K562 (cell line): ENCODE data around the gene EMILIN3. TPM values are rescaled to one million over a fixed set of nuclear protein-coding genes. Genes with fewer than 3 reads are reported as not detected.

Experiments
- ATAC-seq: fragments of 200-7000 bp; cut with Tn5 transposase; 3 replicates; pipeline ENCODE4 v1.9.1; 2020; ENCODE audit warnings: moderate library complexity
- BruUV-seq: library from RNA; stranded (reverse); fragments of 400-500 nt; replicated peaks from 2 replicates; lab custom pipeline; 2021; lab: Mats Ljungman, UMichigan
- CTCF ChIA-PET: fragments of 300-600 bp; formaldehyde crosslinking; extraction: SDS; loops from one replicate; lab custom pipeline; 2021; ENCODE audit warnings: low intra/inter-chr PET ratio; lab: Yijun Ruan, JAX
- POLR2A ChIA-PET: fragments of 300-600, 350-650 bp; sonication (Branson Sonifier 250); formaldehyde crosslinking; extraction: SDS; loops from one replicate; lab custom pipeline; 2021; ENCODE audit warnings: antibody characterized with exemption, inconsistent platforms; lab: Yijun Ruan, JAX
- DNase-seq, 4 experiments: peaks; one replicate each; pipeline versions ENCODE4 v3.0.0 to v3.0.0-alpha.2; 2011 to 2018; ENCODE audit warnings: low spot score in 3 of 4, mixed read lengths in 3 of 4; ENCODE audit errors: extremely low read depth in 1 of 4
- FAIRE-seq: peaks from 2 replicates; lab custom pipeline; 2011; peaks lifted over from hg19 to GRCh38; lab: Jason Lieb, UNC
- H2AFZ ChIP-seq: 2 replicates; pipeline ENCODE4 v1.6.0; 2011; ENCODE audit warnings: low read depth, low read length, control low read depth, inconsistent platforms
- H3K27ac ChIP-seq: fragments of 200-600 bp; 3 replicates; pipeline ENCODE4 v1.8.0; 2011; ENCODE audit warnings: low read depth, mild to moderate bottlenecking, control low read depth, inconsistent platforms, low read length, moderate library complexity, mixed read lengths; ENCODE audit errors: extremely low read depth
- H3K27me3 ChIP-seq, 2 experiments: fragments of 300-600 bp in 1 of 2; 2 replicates in 1 of 2; 3 replicates in 1 of 2; pipeline versions ENCODE4 v1.6.0 to v1.8.0; 2011; ENCODE audit warnings: inconsistent platforms in 2 of 2, low read length in 2 of 2, mild to moderate bottlenecking in 1 of 2, mixed read lengths in 1 of 2, moderate library complexity in 1 of 2; ENCODE audit not compliant: control insufficient read depth in 2 of 2, insufficient read depth in 2 of 2
- H3K36me3 ChIP-seq: fragments of 300-600 bp; 3 replicates; pipeline ENCODE4 v1.8.0; 2011; ENCODE audit warnings: mild to moderate bottlenecking, low read length, inconsistent platforms; ENCODE audit not compliant: control insufficient read depth, insufficient read depth
- H3K4me1 ChIP-seq, 2 experiments: fragments of 200-600 bp in 1 of 2; replicated peaks in 1 of 2; 2 replicates in 1 of 2; 3 replicates in 1 of 2; pipeline versions ENCODE4 v1.5.1 to v1.8.0; 2011; ENCODE audit warnings: inconsistent platforms in 2 of 2, low read length in 2 of 2, mild to moderate bottlenecking in 1 of 2, mixed read lengths in 1 of 2, moderate library complexity in 1 of 2; ENCODE audit not compliant: control insufficient read depth in 2 of 2, insufficient read depth in 2 of 2
- H3K4me2 ChIP-seq: 2 replicates; pipeline ENCODE4 v1.6.1; 2011; ENCODE audit warnings: low read length, control low read depth, inconsistent platforms, mixed read lengths; ENCODE audit not compliant: insufficient read depth
- H3K4me3 ChIP-seq: fragments of 200-600 bp; sonication (generic), shearing (Covaris generic); 2 replicates; pipeline ENCODE4 v1.5.1; 2016; ENCODE audit warnings: control low read depth, inconsistent platforms
- H3K79me2 ChIP-seq: fragments of 200-600 bp; 3 replicates; pipeline ENCODE4 v1.8.0; 2011; ENCODE audit warnings: low read length, inconsistent platforms; ENCODE audit not compliant: control insufficient read depth, insufficient read depth
- H3K9ac ChIP-seq, 2 experiments: 2 replicates each; pipeline versions ENCODE4 v1.6.0 to v1.6.1; 2011; ENCODE audit warnings: low read depth in 2 of 2, low read length in 2 of 2, control low read depth in 1 of 2, inconsistent platforms in 1 of 2, mild to moderate bottlenecking in 1 of 2, mixed read lengths in 1 of 2; ENCODE audit not compliant: insufficient read depth in 1 of 2
- H3K9me1 ChIP-seq: one replicate; pipeline ENCODE4 v1.6.0; 2011; ENCODE audit warnings: inconsistent platforms, mild to moderate bottlenecking, low read length, moderate library complexity; ENCODE audit not compliant: control insufficient read depth, insufficient read depth
- H3K9me3 ChIP-seq: replicated peaks from 2 replicates; pipeline ENCODE4 v1.5.1; 2011; ENCODE audit warnings: low read depth, low read length, inconsistent platforms; ENCODE audit not compliant: control insufficient read depth, insufficient read depth
- H4K20me1 ChIP-seq: replicated peaks from 2 replicates; pipeline ENCODE4 v1.6.1; 2011; ENCODE audit warnings: low read length, inconsistent platforms, mixed read lengths; ENCODE audit not compliant: control insufficient read depth, insufficient read depth
- ARNT ChIP-seq, 2 experiments: fragments of 450-650 bp; IDR thresholded peaks; 2 replicates each; pipeline ENCODE4 v1.6.1; 2016; ENCODE audit warnings: mild to moderate bottlenecking in 1 of 2
- CBX8 ChIP-seq: fragments of 200-600 bp; sonication (generic); IDR thresholded peaks from 2 replicates; pipeline ENCODE4 v1.6.1; 2012; ENCODE audit warnings: borderline replicate concordance, mixed run types, low read depth, mild to moderate bottlenecking, moderate library complexity, mixed read lengths, low read length, control low read depth, inconsistent platforms; ENCODE audit not compliant: poor library complexity, severe bottlenecking; ENCODE audit errors: extremely low read depth
- EP400 ChIP-seq: fragments of 450-650 bp; IDR thresholded peaks from 2 replicates; pipeline ENCODE4 v1.6.1; 2017; ENCODE audit warnings: antibody characterized with exemption, mild to moderate bottlenecking, moderate library complexity
- HCFC1 ChIP-seq: IDR thresholded peaks from 2 replicates; pipeline ENCODE4 v1.6.1; 2012; ENCODE audit warnings: low read depth, low read length, improper control_type of control experiment
- MTA1 ChIP-seq: fragments of 450-650 bp; IDR thresholded peaks from 2 replicates; pipeline ENCODE4 v1.6.1; 2017; ENCODE audit warnings: borderline replicate concordance
- NFE2L1 ChIP-seq: fragments of 450-650 bp; IDR thresholded peaks from 2 replicates; pipeline ENCODE4 v1.6.1; 2016; ENCODE audit warnings: missing genetic modification characterization, low read depth, mild to moderate bottlenecking, missing compliant biosample characterization, moderate library complexity, borderline replicate concordance
- SMAD2 ChIP-seq: fragments of 150-350 bp; IDR thresholded peaks from 2 replicates; pipeline ENCODE4 v1.6.1; 2014; ENCODE audit warnings: low read depth, mild to moderate bottlenecking, low read length
- SREBF1 ChIP-seq: fragments of 150-350 bp; IDR thresholded peaks from 2 replicates; pipeline ENCODE4 v1.6.1; 2014; ENCODE audit warnings: antibody characterized with exemption, low read depth, low read length, borderline replicate concordance
- TRIM24 ChIP-seq, 2 experiments: fragments of 450-650 bp; IDR thresholded peaks; 2 replicates each; pipeline ENCODE4 v1.6.1; 2016
- YBX1 ChIP-seq: fragments of 450-650 bp; IDR thresholded peaks from 2 replicates; pipeline ENCODE4 v1.7.1; 2016; ENCODE audit warnings: mild to moderate bottlenecking
- ZC3H8 ChIP-seq: fragments of 450-650 bp; IDR thresholded peaks from 2 replicates; pipeline ENCODE4 v1.6.1; 2017
- ZEB2 ChIP-seq: fragments of 450-650 bp; IDR thresholded peaks from 2 replicates; pipeline ENCODE4 v1.6.1; 2016
- ZFP30 ChIP-seq: fragments of 250-450 bp; sonication (Bioruptor Pico); IDR thresholded peaks from 2 replicates; pipeline ENCODE4 v1.8.0; 2022; ENCODE audit warnings: moderate library complexity, mild to moderate bottlenecking, inconsistent platforms, borderline replicate concordance
- WGBS: fragments of 100-300 bp; shearing (Covaris generic); methylation state at CpG from one replicate; pipeline ENCODE4 v1.1.6; 2016; ENCODE audit warnings: low coverage, mixed read lengths; ENCODE audit not compliant: insufficient coverage; ENCODE audit errors: missing lambda C conversion rate; 5-methylcytosine and 5-hydroxymethylcytosine counted together
- in situ Hi-C: fragments of 300-500 bp; cut with MboI; formaldehyde crosslinking; loops from 4 replicates; pipeline ENCODE4 v1.15.0; 2018; ENCODE audit warnings: inconsistent platforms, mixed read lengths
- intact Hi-C: fragments of 100-400 bp; cut with micrococcal nuclease; formaldehyde crosslinking; loops from 2 replicates; pipeline ENCODE4 v1.14.2; 2022
- polyA plus RNA-seq, 8 experiments: library from polyadenylated mRNA; depleted of rRNA in 4 of 8; stranded (reverse) in 5 of 8; unstranded in 3 of 8; fragments of >200 nt; fragmentation: Nextera tagmentation in 2 of 8; fragmentation: Illumina TruSeq in 1 of 8; extraction: Ambion mirVana in 2 of 8; extraction: Trizol in 1 of 8; gene quantifications; 2 replicates each; pipeline versions ENCODE4 v1.2.1 to v1.2.3, GENCODE V29; 2011 to 2014; ENCODE audit warnings: inconsistent platforms in 1 of 8, missing spikeins in 1 of 8
- total RNA-seq, 7 experiments: library from RNA; depleted of rRNA in 6 of 7; stranded (reverse); fragments of >200 nt in 6 of 7; fragmentation: Illumina TruSeq in 2 of 7; extraction: Trizol in 2 of 7; gene quantifications; 2 replicates each; pipeline versions ENCODE4 v1.2.1 to v1.2.3, GENCODE V29; 2011 to 2021; ENCODE audit warnings: low replicate concordance in 1 of 7
- TF ChIP-seq, protein P1 (sequence below): fragments of 250-450 bp; sonication (Bioruptor Pico); IDR thresholded peaks from 2 replicates; pipeline ENCODE4 v1.4.0; 2020
- TF ChIP-seq, protein P2 (sequence below): sonication (generic); formaldehyde crosslinking; IDR thresholded peaks from 2 replicates; pipeline ENCODE4 v1.8.0; 2022; ENCODE audit warnings: mild to moderate bottlenecking, missing genetic modification reagents
- TF ChIP-seq, protein P3 (sequence below): fragments of 250-450 bp; sonication (Bioruptor Pico); IDR thresholded peaks from 2 replicates; pipeline ENCODE4 v1.5.0; 2020; ENCODE audit warnings: mild to moderate bottlenecking, borderline replicate concordance
- TF ChIP-seq, protein P4 (sequence below): fragments of 450-650 bp; IDR thresholded peaks from 2 replicates; pipeline ENCODE4 v1.6.1; 2016; ENCODE audit warnings: antibody characterized with exemption

EMILIN3 gene
- total and polyA plus RNA-seq, 9 of the 15 experiments (the other 6 are each of a cell fraction or from before 2014, with no cell fraction given): 0.01 to 0.07 TPM; not detected in 7

DNA sequence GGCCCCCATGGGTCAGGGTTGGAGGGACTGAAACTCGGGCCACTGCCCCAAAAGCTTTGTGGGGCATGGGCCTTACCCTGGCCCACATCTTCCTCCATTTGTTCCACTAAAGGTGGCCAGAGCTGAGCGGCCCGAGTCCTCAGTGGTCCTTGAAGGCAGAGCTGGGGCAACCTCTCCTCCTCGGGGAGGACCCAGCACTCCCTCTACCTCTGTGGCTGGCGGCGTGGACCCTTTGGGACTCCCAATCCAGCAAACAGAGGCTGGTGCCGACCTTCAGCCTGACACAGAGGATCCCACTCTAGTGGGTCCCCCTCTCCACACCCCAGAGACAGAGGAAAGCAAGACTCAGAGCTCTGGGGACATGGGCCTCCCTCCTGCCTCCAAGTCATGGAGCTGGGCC is 16.7 kb downstream of the EMILIN3 start:
- Histone ChIP-seq H3K4me3 (no peak overlapping the region), H3K79me2 (no peaks in the 10 kb centered on the region), H3K36me3 (0 out of 3 replicates have a peak, but pooled peaks cover 2% of the 10 kb centered on the region), H3K9ac (peak overlapping the region in 1 of 2 experiments; percentile 61; a peak in 2 of 4 replicates), H3K27ac (no peak overlapping the region), H3K4me1 (peaks cover 0 to 11% of the 10 kb centered on the region in 2 experiments; a peak in 1 of 5 replicates), H3K9me1 (no peaks in the 10 kb centered on the region), H4K20me1 (no peaks in the 10 kb centered on the region; the same call in 1 of the 2 replicates), H2AFZ (no peak overlapping the region), H3K27me3 (no peaks in the 10 kb centered on the region), H3K4me2 (no peak overlapping the region), H3K9me3 (no peaks in the 10 kb centered on the region)
- FAIRE-seq (no peak), DNase-seq (peak in 1 of 4 experiments; percentile 10), ATAC-seq (no peak)
- BruUV-seq: no TSS peak
- in situ Hi-C loops (no loop called here), intact Hi-C loops (loop anchor here (10.0 kb wide), 1 partner anchor 265 kb away; the partner anchor contains the start of gene CHD6)
- POLR2A ChIA-PET: interaction anchor here (0.7 to 0.9 kb wide), 3 partner anchors 41 to 107 kb away, joined by 3 to 4 read pairs (median 3); no protein-coding TSS in a partner anchor
- WGBS: 37% methylated on average over 7 of the region's 7 CpGs
- TF ChIP-seq MTA1 (no peak), ARNT (IDR thresholded peaks at IDR 0.05) (no peak), YBX1 (no peak), ZEB2 (no peak), ZFP30 (CRISPR knock-in tag) (no peak), CBX8 (no peak), TRIM24 (IDR thresholded peaks at IDR 0.05) (no peak), NFE2L1 (tag) (no peak), ZC3H8 (no peak), SMAD2 (no peak), SREBF1 (no peak), EP400 (no peak), HCFC1 (no peak)
- TF ChIP-seq, protein P1, sequence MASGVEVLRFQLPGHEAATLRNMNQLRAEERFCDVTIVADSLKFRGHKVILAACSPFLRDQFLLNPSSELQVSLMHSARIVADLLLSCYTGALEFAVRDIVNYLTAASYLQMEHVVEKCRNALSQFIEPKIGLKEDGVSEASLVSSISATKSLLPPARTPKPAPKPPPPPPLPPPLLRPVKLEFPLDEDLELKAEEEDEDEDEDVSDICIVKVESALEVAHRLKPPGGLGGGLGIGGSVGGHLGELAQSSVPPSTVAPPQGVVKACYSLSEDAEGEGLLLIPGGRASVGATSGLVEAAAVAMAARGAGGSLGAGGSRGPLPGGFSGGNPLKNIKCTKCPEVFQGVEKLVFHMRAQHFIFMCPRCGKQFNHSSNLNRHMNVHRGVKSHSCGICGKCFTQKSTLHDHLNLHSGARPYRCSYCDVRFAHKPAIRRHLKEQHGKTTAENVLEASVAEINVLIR (CRISPR knock-in tag): no peak
- TF ChIP-seq, protein P2, sequence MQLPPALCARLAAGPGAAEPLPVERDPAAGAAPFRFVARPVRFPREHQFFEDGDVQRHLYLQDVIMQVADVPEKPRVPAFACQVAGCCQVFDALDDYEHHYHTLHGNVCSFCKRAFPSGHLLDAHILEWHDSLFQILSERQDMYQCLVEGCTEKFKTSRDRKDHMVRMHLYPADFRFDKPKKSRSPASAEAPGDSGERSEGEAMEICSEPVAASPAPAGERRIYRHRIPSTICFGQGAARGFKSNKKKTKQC (CRISPR knock-in tag): no peak
- TF ChIP-seq, protein P3, sequence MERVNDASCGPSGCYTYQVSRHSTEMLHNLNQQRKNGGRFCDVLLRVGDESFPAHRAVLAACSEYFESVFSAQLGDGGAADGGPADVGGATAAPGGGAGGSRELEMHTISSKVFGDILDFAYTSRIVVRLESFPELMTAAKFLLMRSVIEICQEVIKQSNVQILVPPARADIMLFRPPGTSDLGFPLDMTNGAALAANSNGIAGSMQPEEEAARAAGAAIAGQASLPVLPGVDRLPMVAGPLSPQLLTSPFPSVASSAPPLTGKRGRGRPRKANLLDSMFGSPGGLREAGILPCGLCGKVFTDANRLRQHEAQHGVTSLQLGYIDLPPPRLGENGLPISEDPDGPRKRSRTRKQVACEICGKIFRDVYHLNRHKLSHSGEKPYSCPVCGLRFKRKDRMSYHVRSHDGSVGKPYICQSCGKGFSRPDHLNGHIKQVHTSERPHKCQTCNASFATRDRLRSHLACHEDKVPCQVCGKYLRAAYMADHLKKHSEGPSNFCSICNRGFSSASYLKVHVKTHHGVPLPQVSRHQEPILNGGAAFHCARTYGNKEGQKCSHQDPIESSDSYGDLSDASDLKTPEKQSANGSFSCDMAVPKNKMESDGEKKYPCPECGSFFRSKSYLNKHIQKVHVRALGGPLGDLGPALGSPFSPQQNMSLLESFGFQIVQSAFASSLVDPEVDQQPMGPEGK (CRISPR knock-in tag): no peak
- TF ChIP-seq, protein P4, sequence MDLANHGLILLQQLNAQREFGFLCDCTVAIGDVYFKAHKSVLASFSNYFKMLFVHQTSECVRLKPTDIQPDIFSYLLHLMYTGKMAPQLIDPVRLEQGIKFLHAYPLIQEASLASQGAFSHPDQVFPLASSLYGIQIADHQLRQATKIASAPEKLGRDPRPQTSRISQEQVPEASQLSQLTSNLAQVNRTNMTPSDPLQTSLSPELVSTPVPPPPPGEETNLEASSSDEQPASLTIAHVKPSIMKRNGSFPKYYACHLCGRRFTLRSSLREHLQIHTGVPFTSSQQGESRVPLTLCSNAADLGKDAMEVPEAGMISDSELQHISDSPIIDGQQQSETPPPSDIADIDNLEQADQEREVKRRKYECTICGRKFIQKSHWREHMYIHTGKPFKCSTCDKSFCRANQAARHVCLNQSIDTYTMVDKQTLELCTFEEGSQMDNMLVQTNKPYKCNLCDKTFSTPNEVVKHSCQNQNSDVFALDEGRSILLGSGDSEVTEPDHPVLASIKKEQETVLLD: no peak
- CTCF ChIA-PET: no interaction called here
